Left lung (tissue), 14 donors: Measurements from ENCODE around the gene SVEP1. TPM values are rescaled to one million over a fixed set of nuclear protein-coding genes. Genes with fewer than 3 reads are reported as not detected.
A peak's percentile ranks its signal among the peaks of the same experiment; 100 is the strongest.

Source experiments
- ATAC-seq: fragments of 200-7000 bp; cut with Tn5 transposase; one replicate; pipeline ENCODE4 v1.9.1; 2020; ENCODE audit warnings: moderate library complexity
- DNase-seq, 4 donors: peaks; one replicate each; pipeline ENCODE4 v3.0.0-alpha.2; 2013 to 2020
- H3K27ac ChIP-seq, 2 donors: fragments of 200-600 bp; sonication (generic) in 1 of 2; one replicate each; pipeline versions ENCODE4 v1.5.0 to v1.8.0; 2020 to 2021
- H3K27me3 ChIP-seq, 2 donors: fragments of 200-600 bp; sonication (generic) in 1 of 2; one replicate each; pipeline versions ENCODE4 v1.5.0 to v1.8.0; 2020 to 2021
- H3K36me3 ChIP-seq, 2 donors: fragments of 200-600 bp; sonication (generic) in 1 of 2; one replicate each; pipeline versions ENCODE4 v1.5.0 to v1.8.0; 2020 to 2021
- H3K4me1 ChIP-seq, 2 donors: fragments of 200-600 bp; one replicate each; pipeline ENCODE4 v1.8.0; 2021
- H3K4me3 ChIP-seq, 2 donors: fragments of 200-600 bp; sonication (generic) in 1 of 2; one replicate each; pipeline versions ENCODE4 v1.5.0 to v1.8.0; 2020 to 2021; ENCODE audit warnings: mild to moderate bottlenecking in 1 of 2
- H3K9me3 ChIP-seq, 2 donors: fragments of 200-600 bp; sonication (generic) in 1 of 2; one replicate each; pipeline versions ENCODE4 v1.5.0 to v1.8.0; 2020 to 2021
- intact Hi-C, 2 donors: fragments of 100-400 bp; cut with DNase I; formaldehyde crosslinking; loops; one replicate each; pipeline versions ENCODE4 v1.11.2 to v1.14.2; 2022
- long read RNA-seq, 12 donors: library from polyadenylated mRNA in 2 of 12; unstranded in 2 of 12; transcript quantifications; one replicate each; pipeline ENCODE4 v2.0.0 and lab custom pipeline, GENCODE V29; 2019 to 2026
- polyA plus RNA-seq, 6 donors: library from polyadenylated mRNA; unstranded; fragments of 120-200 nt; gene quantifications; one replicate each; pipeline ENCODE4 v1.2.1, GENCODE V29; 2013; ENCODE audit not compliant: insufficient read length in 6 of 6
- total RNA-seq, 2 donors: library from RNA; stranded (reverse); fragmentation: NEBNext Ultra II Directional; extraction: Animal tissue kit (Norgen Biotek cat#: 25700); gene quantifications; one replicate each; pipeline ENCODE4 v1.2.1, GENCODE V29; 2021
- TF ChIP-seq, protein P1 (sequence below), 2 donors: fragments of 200-600 bp; sonication (generic) in 1 of 2; IDR thresholded peaks; one replicate each; pipeline versions ENCODE4 v1.5.0 to v1.8.0; 2021; ENCODE audit warnings: antibody characterized with exemption in 2 of 2
- donor health status: DM: no; HTN: yes; CAD: no.
- donor health status: DM: no; HTN: no; CAD: no.

The SVEP1 gene
- total RNA-seq = 10 to 100 TPM; 24.2 to 36.2 TPM
- 10 to 100 TPM; 21.7 to 34.4 (median 27.7) TPM for polyA plus RNA-seq
- long read RNA-seq, donor 1, partial matches to known transcripts = 7 of 7 reads
- long read RNA-seq, donor 1, other reads (novel, unspliced or antisense) = 0 of 7 reads
- long read RNA-seq, donor 2, partial matches to known transcripts = 8 of 8 reads
- long read RNA-seq, donor 2, other reads (novel, unspliced or antisense) = 0 of 8 reads
- long read RNA-seq, donor 3, partial matches to known transcripts = 0 of 1 reads
- long read RNA-seq, donor 3, other reads (novel, unspliced or antisense) = 0 of 1 reads
- long read RNA-seq, donor 4 = 0 reads
- long read RNA-seq, donor 5, partial matches to known transcripts = 27 of 27 reads
- long read RNA-seq, donor 5, other reads (novel, unspliced or antisense) = 0 of 27 reads
- long read RNA-seq, donor 6 = 0 reads
- long read RNA-seq, donor 7 = 0 reads
- long read RNA-seq, donor 8, partial matches to known transcripts = 5 of 5 reads
- long read RNA-seq, donor 8, other reads (novel, unspliced or antisense) = 0 of 5 reads
- long read RNA-seq, donor 9 = 0 reads
- long read RNA-seq, donor 10, partial matches to known transcripts = 2 of 3 reads
- long read RNA-seq, donor 10, other reads (novel, unspliced or antisense) = 1 of 3 reads
- long read RNA-seq, donor 11, full-length matches to known transcripts = 1 of 1 reads
- long read RNA-seq, donor 11, partial matches to known transcripts = 0 of 1 reads
- long read RNA-seq, donor 11, other reads (novel, unspliced or antisense) = 0 of 1 reads
- long read RNA-seq, donor 12, partial matches to known transcripts = 9 of 10 reads
- long read RNA-seq, donor 12, other reads (novel, unspliced or antisense) = 0 of 10 reads

GRCh38 chr9:110579034-110579861, at the start of gene SVEP1:
Gene SVEP1 (minus strand): TSS chr9:110579741. CDS start chr9:110579543, 198 bp downstream.
- peak; percentile 68 for ATAC-seq
- peaks cover 0 to 9% of the 10 kb centered on the region in 2 donors for H3K4me1 ChIP-seq
- TF ChIP-seq, protein P1, sequence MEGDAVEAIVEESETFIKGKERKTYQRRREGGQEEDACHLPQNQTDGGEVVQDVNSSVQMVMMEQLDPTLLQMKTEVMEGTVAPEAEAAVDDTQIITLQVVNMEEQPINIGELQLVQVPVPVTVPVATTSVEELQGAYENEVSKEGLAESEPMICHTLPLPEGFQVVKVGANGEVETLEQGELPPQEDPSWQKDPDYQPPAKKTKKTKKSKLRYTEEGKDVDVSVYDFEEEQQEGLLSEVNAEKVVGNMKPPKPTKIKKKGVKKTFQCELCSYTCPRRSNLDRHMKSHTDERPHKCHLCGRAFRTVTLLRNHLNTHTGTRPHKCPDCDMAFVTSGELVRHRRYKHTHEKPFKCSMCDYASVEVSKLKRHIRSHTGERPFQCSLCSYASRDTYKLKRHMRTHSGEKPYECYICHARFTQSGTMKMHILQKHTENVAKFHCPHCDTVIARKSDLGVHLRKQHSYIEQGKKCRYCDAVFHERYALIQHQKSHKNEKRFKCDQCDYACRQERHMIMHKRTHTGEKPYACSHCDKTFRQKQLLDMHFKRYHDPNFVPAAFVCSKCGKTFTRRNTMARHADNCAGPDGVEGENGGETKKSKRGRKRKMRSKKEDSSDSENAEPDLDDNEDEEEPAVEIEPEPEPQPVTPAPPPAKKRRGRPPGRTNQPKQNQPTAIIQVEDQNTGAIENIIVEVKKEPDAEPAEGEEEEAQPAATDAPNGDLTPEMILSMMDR (IDR thresholded peaks at IDR 0.05) = no peak
- intact Hi-C loops = no loop called here
- H3K9me3 ChIP-seq = no peaks in the 10 kb centered on the region
- peak; percentile 67 to 78 (median 73) for DNase-seq
- peak within 1 kb of the TSS; percentile 40 to 55 for H3K4me3 ChIP-seq
- peak within 1 kb of the TSS; percentile 73 to 81 for H3K27ac ChIP-seq
- peaks cover 32 to 62% of the 10 kb centered on the region in 2 donors for H3K27me3 ChIP-seq
- no peaks in the 10 kb centered on the region for H3K36me3 ChIP-seq

GRCh38 chr9:110626101-110626829, 46.7 kb upstream of the SVEP1 start:
- no peak overlapping the region for H3K4me3 ChIP-seq
- H3K36me3 ChIP-seq = no peaks in the 10 kb centered on the region
- DNase-seq = no peak
- no peak for ATAC-seq
- H3K27ac ChIP-seq = no peak overlapping the region
- H3K9me3 ChIP-seq = peaks cover 0 to 5% of the 10 kb centered on the region in 2 donors
- TF ChIP-seq, protein P1 (IDR thresholded peaks at IDR 0.05) = no peak
- H3K4me1 ChIP-seq = no peaks in the 10 kb centered on the region
- intact Hi-C loops = no loop called here
- H3K27me3 ChIP-seq = no peaks in the 10 kb centered on the region

DNA sequence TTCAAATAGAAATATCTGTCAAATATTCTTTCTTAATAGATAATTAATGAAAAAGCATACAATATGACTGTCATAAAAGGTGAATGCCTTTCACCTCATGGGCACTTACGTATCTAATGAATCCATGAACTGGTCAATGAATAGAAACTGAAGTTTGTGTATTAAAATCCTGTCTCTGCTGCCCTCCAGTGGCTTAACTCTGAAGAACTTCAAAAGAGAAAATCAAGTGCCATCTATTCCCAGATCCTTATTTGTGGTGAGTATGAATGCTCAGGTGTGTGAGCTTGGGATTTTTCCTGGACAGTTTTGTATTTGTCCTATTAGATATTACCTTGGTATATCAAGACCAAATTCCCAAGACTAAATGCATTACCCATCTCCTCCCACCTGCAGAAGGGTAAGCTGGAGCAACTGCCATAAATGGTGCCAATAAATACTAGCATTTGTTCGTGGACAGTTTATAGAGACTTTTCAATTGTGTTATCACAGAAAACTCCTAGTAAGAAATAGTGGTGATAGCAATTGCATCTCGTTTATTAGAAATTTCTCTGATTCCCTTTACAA, 44.0 kb upstream of the SVEP1 start:
- TF ChIP-seq, protein P1 (IDR thresholded peaks at IDR 0.05) = peak; percentile 46 to 58
- peak; percentile 80 for ATAC-seq
- Histone ChIP-seq H3K9me3 (no peaks in the 10 kb centered on the region), H3K27me3 (no peaks in the 10 kb centered on the region), H3K4me3 (no peak overlapping the region), H3K36me3 (no peaks in the 10 kb centered on the region), H3K4me1 (no peaks in the 10 kb centered on the region), H3K27ac (no peak overlapping the region)
- intact Hi-C loops = no loop called here
- peak in 2 of 4 donors; percentile 42 to 72 for DNase-seq

DNA sequence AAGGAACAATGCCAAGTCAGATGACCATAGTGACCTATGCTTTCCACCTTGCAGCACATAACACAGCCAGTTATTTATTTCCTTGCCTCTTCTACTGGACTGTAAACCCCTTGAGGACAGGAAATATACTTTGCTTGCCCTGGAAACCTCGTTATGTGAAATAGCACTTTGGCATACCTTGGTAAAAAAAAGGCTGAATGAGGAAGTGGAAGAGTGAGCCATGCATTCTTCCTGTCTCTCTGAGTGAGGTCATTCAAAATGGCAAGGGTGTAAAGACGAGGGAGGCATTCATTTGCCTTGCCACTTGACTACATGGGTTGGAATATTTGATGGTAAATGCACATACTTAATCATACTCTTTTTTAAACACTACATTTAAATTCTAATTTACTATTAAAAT, 42.8 kb upstream of the SVEP1 start:
- intact Hi-C loops = no loop called here
- Histone ChIP-seq H3K4me3 (no peak overlapping the region), H3K27me3 (no peaks in the 10 kb centered on the region), H3K9me3 (no peaks in the 10 kb centered on the region), H3K4me1 (no peaks in the 10 kb centered on the region), H3K27ac (no peak overlapping the region), H3K36me3 (no peaks in the 10 kb centered on the region)
- TF ChIP-seq, protein P1 (IDR thresholded peaks at IDR 0.05) = no peak
- ATAC-seq = no peak
- no peak for DNase-seq
